Measurements from ENCODE around the gene SUMO3.

The SUMO3 gene

GRCh38 chr21:44829507-44830092 is 11.7 kb upstream of the SUMO3 start:
- Histone ChIP-seq H3K4me3 (ENCODE audit: low read length, poor library complexity, severe bottlenecking) (no peak overlapping the region), H3K4me1 (ENCODE audit: insufficient read depth, low read length, poor library complexity, severe bottlenecking) (no peaks in the 10 kb centered on the region), H3K9me2 (replicated peaks; ENCODE audit: low read depth, low read length) (no peaks in the 10 kb centered on the region), H4K20me1 (ENCODE audit: insufficient read depth, low read length, poor library complexity, severe bottlenecking) (no peaks in the 10 kb centered on the region), H3K4me2 (ENCODE audit: low read depth, low read length, poor library complexity, severe bottlenecking) (no peak overlapping the region), H3K79me2 (ENCODE audit: insufficient read depth, low read length) (no peaks in the 10 kb centered on the region), H3K9ac (ENCODE audit: low read depth, low read length, poor library complexity, severe bottlenecking) (no peak overlapping the region), H2AFZ (ENCODE audit: low read length) (no peak overlapping the region), H3K9me3 (ENCODE audit: insufficient read depth, low read depth, low read length) (peaks cover 7% of the 10 kb centered on the region; the same call in 1 of the 2 replicates), H3F3A (ENCODE audit: low read depth) (no peaks in the 10 kb centered on the region), H3K36me3 (ENCODE audit: insufficient read depth, low read length) (no peaks in the 10 kb centered on the region), H3K27me3 (ENCODE audit: insufficient read depth, low read length, poor library complexity, severe bottlenecking) (no peaks in the 10 kb centered on the region)
- TF ChIP-seq EZH2phosphoT487 (IDR thresholded peaks at IDR 0.05; ENCODE audit: borderline replicate concordance) (no peak), CTCF (conservative IDR thresholded peaks at IDR 0.05; ENCODE audit: low read length) (no peak)

GRCh38 chr21:44828362-44829056 is 10.6 kb upstream of the SUMO3 start:
- Histone ChIP-seq H4K20me1 (ENCODE audit: insufficient read depth, low read length, poor library complexity, severe bottlenecking) (no peaks in the 10 kb centered on the region), H3K36me3 (ENCODE audit: insufficient read depth, low read length) (no peaks in the 10 kb centered on the region), H3K79me2 (ENCODE audit: insufficient read depth, low read length) (no peaks in the 10 kb centered on the region), H3K9ac (ENCODE audit: low read depth, low read length, poor library complexity, severe bottlenecking) (no peak overlapping the region), H2AFZ (ENCODE audit: low read length) (no peak overlapping the region), H3K9me2 (replicated peaks; ENCODE audit: low read depth, low read length) (no peaks in the 10 kb centered on the region), H3K9me3 (ENCODE audit: insufficient read depth, low read depth, low read length) (peaks cover 9% of the 10 kb centered on the region), H3K4me2 (ENCODE audit: low read depth, low read length, poor library complexity, severe bottlenecking) (no peak overlapping the region), H3F3A (ENCODE audit: low read depth) (no peaks in the 10 kb centered on the region), H3K27me3 (ENCODE audit: insufficient read depth, low read length, poor library complexity, severe bottlenecking) (no peaks in the 10 kb centered on the region), H3K4me1 (ENCODE audit: insufficient read depth, low read length, poor library complexity, severe bottlenecking) (no peaks in the 10 kb centered on the region), H3K4me3 (ENCODE audit: low read length, poor library complexity, severe bottlenecking) (no peak overlapping the region)
- TF ChIP-seq CTCF (conservative IDR thresholded peaks at IDR 0.05; ENCODE audit: low read length): no peak
- TF ChIP-seq EZH2phosphoT487 (IDR thresholded peaks at IDR 0.05; ENCODE audit: borderline replicate concordance): no peak

GRCh38 chr21:44823179-44823660 is 5.4 kb upstream of the SUMO3 start:
- Histone ChIP-seq H2AFZ (ENCODE audit: low read length) (no peak overlapping the region), H3K79me2 (ENCODE audit: insufficient read depth, low read length) (peaks cover 7% of the 10 kb centered on the region; the same call in 1 of the 2 replicates), H3F3A (ENCODE audit: low read depth) (no peaks in the 10 kb centered on the region), H3K4me2 (ENCODE audit: low read depth, low read length, poor library complexity, severe bottlenecking) (no peak overlapping the region), H3K4me1 (ENCODE audit: insufficient read depth, low read length, poor library complexity, severe bottlenecking) (peaks cover 7% of the 10 kb centered on the region), H3K4me3 (ENCODE audit: low read length, poor library complexity, severe bottlenecking) (no peak overlapping the region), H3K9me2 (replicated peaks; ENCODE audit: low read depth, low read length) (no peaks in the 10 kb centered on the region), H3K36me3 (ENCODE audit: insufficient read depth, low read length) (no peaks in the 10 kb centered on the region), H3K9ac (ENCODE audit: low read depth, low read length, poor library complexity, severe bottlenecking) (no peak overlapping the region), H3K27me3 (ENCODE audit: insufficient read depth, low read length, poor library complexity, severe bottlenecking) (no peaks in the 10 kb centered on the region), H3K9me3 (ENCODE audit: insufficient read depth, low read depth, low read length) (peaks cover 15% of the 10 kb centered on the region), H4K20me1 (ENCODE audit: insufficient read depth, low read length, poor library complexity, severe bottlenecking) (no peaks in the 10 kb centered on the region)
- no peak for TF ChIP-seq EZH2phosphoT487 (IDR thresholded peaks at IDR 0.05; ENCODE audit: borderline replicate concordance)
- no peak for TF ChIP-seq CTCF (conservative IDR thresholded peaks at IDR 0.05; ENCODE audit: low read length)

Data from Loucy (cell line).